ENCODE data around the gene KIAA1671. TPM values are rescaled to one million over a fixed set of nuclear protein-coding genes. Genes with fewer than 3 reads are reported as not detected.

The KIAA1671 gene
- total RNA-seq, 4 donors from 2014 or later = 30.6 to 52.7 (median 39.9) TPM

GRCh38 chr22:25205847-25206246, 253.3 kb downstream of the KIAA1671 start:
- Histone ChIP-seq H3K9me3 (no peaks in the 10 kb centered on the region), H3K4me3 (no peak overlapping the region), H3K4me1 (no peaks in the 10 kb centered on the region), H3K36me3 (peaks cover 0 to 9% (median 0%) of the 10 kb centered on the region in 3 donors), H3K27me3 (no peaks in the 10 kb centered on the region), H3K27ac (no peak overlapping the region)
- no peak for TF ChIP-seq POLR2A (IDR thresholded peaks at IDR 0.05)
- no peak for TF ChIP-seq EP300 (IDR thresholded peaks at IDR 0.05)
- TF ChIP-seq CTCF (IDR thresholded peaks at IDR 0.05) = no peak
- no peak for DNase-seq (ENCODE audit: low spot score in 2 of 2)
- 91 to 93% methylated on average over 1 of the region's 1 CpG for WGBS, 2 donors

- no peak for DNase-seq (ENCODE audit: low spot score in 2 of 2)
- 82 to 91% methylated on average over 8 to 16 of the region's 21 CpGs for WGBS, 2 donors
- Histone ChIP-seq H3K9me3 (no peaks in the 10 kb centered on the region), H3K27ac (no peak overlapping the region), H3K36me3 (no peaks in the 10 kb centered on the region), H3K27me3 (no peaks in the 10 kb centered on the region), H3K4me1 (no peaks in the 10 kb centered on the region), H3K4me3 (no peak overlapping the region)
- TF ChIP-seq EP300 (IDR thresholded peaks at IDR 0.05) = no peak
Observed at GRCh38 chr22:25206998-25207397, 254.5 kb downstream of the KIAA1671 start.

- DNase-seq (ENCODE audit: low spot score in 2 of 2) = no peak
- peaks cover 0 to 6% (median 0%) of the 10 kb centered on the region in 4 donors for H3K9me3 ChIP-seq
- H3K27ac ChIP-seq = no peak overlapping the region
- 66 to 97% methylated on average over 1 to 2 of the region's 2 CpGs for WGBS, 2 donors
- H3K36me3 ChIP-seq = no peaks in the 10 kb centered on the region
- H3K27me3 ChIP-seq = no peaks in the 10 kb centered on the region
- no peak overlapping the region for H3K4me3 ChIP-seq
- TF ChIP-seq POLR2A (IDR thresholded peaks at IDR 0.05) = no peak
- no peak for TF ChIP-seq EP300 (IDR thresholded peaks at IDR 0.05)
- TF ChIP-seq CTCF (IDR thresholded peaks at IDR 0.05) = no peak
- no peaks in the 10 kb centered on the region for H3K4me1 ChIP-seq
Observed at GRCh38 chr22:25207553-25208157, 255.1 kb downstream of the KIAA1671 start.

GRCh38 chr22:25208328-25208727, 255.8 kb downstream of the KIAA1671 start:
- Histone ChIP-seq H3K4me1 (no peaks in the 10 kb centered on the region), H3K27ac (no peak overlapping the region), H3K36me3 (no peaks in the 10 kb centered on the region), H3K9me3 (peaks cover 0 to 13% (median 0%) of the 10 kb centered on the region in 4 donors), H3K27me3 (no peaks in the 10 kb centered on the region), H3K4me3 (no peak overlapping the region)
- TF ChIP-seq EP300 (IDR thresholded peaks at IDR 0.05) (no peak), CTCF (IDR thresholded peaks at IDR 0.05) (no peak), POLR2A (IDR thresholded peaks at IDR 0.05) (no peak)
- no peak for DNase-seq (ENCODE audit: low spot score in 2 of 2)
- 77 to 80% methylated on average over 2 of the region's 2 CpGs for WGBS, 2 donors

- Histone ChIP-seq H3K9me3 (peaks cover 0 to 19% (median 0%) of the 10 kb centered on the region in 4 donors), H3K4me1 (no peaks in the 10 kb centered on the region), H3K36me3 (no peaks in the 10 kb centered on the region), H3K27ac (no peak overlapping the region), H3K4me3 (no peak overlapping the region), H3K27me3 (no peaks in the 10 kb centered on the region)
- DNase-seq (ENCODE audit: low spot score in 2 of 2) = no peak
- WGBS, 2 donors = 71 to 75% methylated on average over 17 of the region's 17 CpGs
- TF ChIP-seq POLR2A (IDR thresholded peaks at IDR 0.05) (no peak), EP300 (IDR thresholded peaks at IDR 0.05) (no peak), CTCF (IDR thresholded peaks at IDR 0.05) (no peak)
Observed at GRCh38 chr22:25208743-25209505, 256.4 kb downstream of the KIAA1671 start.
